SHP77 treated with DMSO at 0.1 percent for 48 hours (cell line): ENCODE results near the gene NOXA1.

Experiments
- DNase-seq: peaks from one replicate; lab custom pipeline; 2025; lab: John Stamatoyannopoulos, UW

NOXA1 gene

DNA sequence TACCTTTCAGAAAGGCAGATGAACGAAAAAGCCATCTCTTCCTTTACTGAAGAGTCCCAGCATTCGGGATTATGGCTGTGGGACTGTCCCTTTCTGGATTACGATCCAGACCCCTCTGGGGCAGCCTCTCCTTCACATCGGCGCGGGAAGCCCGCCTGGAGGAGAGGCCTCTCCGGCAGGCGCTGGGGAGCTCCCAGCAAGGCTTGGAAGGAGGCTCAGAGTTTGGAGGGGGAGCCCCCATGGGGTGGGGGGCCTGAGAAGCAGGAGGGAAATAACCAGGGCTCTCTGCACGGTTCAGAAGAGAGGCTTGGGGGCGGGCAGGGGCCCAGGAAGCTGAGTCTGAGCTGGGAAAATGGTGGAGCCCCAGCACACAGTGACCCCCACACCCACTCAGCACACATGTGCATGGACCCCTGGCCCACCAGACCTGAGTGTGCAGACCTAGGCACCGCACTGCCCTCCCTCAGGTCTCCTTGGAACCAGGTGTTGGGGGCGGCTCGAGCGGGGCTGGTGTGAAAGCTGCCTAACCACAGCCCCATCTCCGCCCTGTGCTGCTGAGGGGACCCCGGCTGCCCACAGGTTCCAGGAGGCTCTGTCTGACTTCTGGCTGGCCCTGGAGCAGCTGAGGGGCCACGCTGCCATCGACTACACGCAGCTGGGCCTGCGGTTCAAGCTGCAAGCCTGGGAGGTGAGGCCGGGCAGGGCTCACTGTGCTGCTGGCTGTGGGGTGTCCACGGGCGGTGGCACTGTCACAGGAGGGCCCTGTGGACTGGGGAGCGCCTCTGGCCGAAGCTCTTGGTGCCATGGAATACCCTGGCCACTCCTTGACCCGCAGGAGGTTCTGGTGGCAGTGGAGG, 4.5 kb downstream of the NOXA1 start:
- no peak for DNase-seq

DNA sequence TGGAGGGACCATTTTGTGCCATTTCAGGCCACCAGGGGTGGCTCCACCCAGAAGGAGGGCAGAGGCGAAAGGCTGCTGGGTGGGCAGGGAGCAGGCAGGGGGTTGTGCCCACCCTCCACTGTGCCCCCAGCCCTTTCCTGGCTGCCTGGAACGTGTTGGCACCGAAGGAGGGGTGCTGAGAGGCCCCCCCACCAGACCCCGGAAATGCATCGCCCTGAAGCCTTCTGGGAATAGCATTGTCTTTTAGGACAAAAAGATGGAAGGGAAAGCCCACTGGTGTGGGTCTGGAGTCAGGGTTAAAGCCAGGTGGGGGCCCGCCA, 5.1 kb downstream of the NOXA1 start:
- DNase-seq, result no peak

DNA sequence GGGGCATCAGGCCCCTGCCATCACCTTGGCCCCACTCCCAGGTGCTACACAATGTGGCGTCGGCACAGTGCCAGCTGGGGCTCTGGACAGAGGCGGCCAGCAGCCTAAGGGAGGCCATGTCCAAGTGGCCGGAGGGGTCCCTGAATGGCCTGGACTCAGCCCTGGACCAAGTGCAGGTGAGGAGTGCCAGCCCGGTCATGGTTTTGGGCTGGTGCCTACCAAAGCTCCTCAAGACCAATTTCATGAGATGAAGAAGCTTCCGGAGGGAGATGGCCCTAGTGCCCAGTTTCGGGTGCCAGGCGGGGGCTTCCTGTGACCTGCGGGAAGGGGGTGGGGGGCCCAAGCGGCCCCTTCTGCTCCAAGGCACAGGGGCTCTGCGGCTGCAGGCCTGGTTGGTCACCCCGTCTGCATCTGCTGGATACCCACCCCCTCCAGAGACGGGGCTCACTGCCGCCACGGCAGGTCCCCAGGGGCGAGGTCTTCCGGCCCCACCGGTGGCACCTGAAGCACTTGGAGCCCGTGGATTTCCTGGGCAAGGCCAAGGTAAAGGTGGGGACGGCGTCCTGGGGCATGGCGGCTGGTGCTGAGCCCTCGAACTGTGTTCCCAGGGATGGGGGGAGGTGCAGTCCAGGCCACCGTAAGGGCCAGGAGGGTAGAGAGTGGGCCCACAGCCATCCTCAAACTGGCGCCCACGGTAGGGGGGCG, 5.8 kb downstream of the NOXA1 start:
- DNase-seq, result no peak

DNA sequence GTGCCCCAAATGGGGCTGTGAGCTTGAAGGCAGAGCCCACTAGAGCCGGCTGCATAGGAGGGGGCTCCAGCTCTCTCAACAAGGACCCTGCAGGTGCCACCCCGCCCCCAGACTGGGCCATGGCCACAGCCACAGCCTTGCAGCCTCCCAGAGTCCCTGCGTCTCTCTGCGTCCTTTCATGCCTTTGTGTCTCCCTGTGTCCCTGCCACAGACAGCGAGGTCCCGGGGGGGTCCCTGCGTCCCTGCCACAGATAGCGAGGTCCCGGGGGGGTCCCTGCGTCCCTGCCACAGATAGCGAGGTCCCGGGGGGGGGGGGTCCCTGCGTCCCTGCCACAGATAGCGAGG, 6.3 kb downstream of the NOXA1 start:
- DNase-seq, result no peak

DNA sequence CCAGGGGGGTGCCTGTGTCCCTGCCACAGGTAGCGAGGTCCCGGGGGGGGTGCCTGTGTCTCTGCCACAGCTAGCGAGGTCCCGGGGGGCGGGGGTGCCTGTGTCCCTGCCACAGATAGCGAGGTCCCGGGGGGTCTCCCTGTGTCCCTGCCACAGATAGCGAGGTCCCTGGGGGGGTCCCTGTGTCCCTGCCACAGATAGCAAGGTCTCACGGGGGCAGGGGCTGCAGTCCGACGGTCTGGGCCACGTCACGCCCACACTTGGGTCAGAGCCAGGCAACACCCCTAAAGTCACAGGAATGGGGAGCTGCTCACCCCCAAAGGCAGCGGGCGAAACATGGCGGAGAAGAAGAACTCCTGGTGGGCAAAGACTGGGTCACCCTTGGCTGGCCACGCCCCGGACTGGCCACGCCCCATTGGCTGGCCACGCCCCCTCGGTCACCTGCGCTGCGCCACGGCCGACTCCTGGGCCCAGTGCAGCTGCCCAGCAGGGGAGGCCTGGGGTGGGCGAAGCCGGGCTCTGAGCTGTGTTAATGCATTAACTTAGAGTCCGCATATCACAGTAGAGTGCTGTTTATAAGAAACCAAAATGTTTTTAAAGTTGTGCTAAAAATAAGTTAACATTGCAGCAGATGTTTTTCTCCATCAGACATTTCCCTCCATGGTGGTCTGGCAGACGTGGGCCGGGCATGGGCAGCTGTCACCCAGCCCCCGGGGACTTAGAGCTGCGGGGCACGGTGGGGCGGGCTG, 7.0 kb downstream of the NOXA1 start:
- DNase-seq, result no peak

DNA sequence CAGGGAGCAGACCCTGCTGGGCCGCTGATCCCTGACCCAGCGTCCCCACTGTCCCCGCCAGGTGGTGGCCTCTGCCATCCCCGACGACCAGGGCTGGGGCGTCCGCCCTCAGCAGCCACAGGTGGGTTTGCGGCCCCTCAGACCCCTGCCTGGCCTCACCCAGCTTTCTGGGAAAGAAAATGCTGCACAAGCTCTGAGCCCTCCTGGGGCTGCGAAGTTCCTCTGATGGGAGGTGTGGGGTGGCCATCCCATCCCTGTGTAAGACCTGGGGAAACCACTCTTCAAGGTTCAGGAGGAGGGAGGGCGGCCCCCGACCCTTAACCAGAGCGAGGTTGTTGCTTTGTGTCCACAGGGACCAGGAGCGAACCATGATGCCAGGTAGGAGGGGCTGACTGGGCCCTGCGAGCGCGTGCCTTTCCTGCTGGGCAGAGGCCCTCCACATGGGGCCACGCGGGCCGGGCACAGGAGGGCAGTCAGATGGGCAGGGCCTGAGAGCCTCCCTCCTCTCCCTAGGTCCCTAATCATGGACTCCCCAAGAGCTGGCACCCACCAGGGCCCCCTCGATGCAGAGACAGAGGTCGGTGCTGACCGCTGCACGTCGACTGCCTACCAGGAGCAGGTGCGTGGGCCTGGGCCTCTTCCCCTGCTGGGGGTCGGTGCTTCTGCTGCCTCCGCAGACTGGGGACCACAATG, 7.7 kb downstream of the NOXA1 start:
- no peak for DNase-seq

DNA sequence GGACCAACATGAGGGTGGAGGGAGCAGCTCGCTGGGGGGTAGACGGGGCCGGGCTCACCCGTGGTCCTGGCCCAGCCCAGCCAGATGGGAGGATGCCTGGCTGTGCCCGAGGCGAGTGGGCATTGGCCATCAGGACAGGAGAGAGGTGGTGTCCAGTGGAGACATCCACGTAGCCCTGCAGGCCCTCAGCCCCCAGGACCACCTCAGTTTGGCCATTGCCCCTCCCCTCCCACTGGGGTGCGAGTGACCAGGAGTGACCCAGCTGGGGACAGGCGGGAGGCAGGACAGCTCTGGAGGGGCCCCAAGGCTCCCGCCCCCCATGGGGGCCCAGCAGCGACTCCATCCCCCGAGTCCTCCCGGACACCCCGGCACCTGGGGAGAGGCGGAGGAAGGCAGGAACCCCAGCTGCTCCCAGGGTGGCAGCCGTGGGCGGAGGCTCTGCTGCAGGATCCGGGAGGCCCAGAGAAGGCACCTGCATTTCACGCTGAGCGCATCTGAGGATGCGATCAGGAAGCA, 8.3 kb downstream of the NOXA1 start:
- no peak for DNase-seq

DNA sequence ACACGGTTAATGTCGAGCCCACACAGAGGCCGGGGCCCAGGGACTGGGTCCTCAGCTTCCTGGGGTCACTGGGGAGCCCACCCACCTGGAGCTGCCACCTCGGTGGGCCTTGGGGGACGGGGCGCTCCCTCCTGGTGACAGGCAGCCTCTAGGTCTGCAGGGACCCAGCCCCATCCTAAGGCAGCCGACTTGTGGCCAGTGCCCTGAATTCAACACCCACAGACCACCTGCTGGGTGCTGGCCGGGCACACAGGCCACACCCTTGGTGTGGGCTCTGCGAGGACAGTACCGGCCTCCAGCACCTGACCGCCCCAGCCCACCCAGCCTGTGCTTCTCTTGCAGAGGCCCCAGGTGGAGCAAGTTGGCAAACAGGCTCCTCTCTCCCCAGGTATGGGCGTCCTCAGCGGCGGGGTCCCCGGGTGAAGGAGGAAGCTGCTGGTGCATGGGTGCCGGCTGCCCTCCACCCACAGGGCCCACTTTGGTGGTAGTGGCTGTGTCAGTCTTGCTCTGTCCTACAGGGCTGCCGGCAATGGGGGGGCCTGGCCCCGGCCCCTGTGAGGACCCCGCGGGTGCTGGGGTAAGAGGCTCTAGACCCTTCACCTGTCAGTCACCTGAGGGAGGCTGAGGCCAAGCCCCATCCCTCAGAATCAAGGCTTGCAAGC, 9.6 kb downstream of the NOXA1 start:
- DNase-seq, result no peak

DNA sequence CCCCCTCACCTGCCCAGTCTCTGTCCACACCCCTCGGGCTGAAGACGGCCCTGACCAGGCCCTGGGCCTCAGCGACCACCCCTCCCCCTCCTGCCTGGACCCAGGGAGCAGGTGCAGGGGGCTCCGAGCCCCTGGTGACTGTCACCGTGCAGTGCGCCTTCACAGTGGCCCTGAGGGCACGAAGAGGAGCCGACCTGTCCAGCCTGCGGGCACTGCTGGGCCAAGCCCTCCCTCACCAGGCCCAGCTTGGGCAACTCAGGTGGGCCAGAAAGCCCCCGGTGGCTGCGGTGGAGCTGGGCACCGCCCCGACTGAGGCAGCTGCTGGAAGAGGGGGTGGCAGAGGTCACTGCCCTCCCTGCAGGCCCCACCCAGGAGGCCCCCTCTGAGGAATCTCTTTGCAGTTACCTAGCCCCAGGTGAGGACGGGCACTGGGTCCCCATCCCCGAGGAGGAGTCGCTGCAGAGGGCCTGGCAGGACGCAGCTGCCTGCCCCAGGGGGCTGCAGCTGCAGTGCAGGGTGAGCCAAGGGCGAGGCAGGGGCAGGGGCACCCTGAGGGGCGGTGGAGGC, 10.2 kb downstream of the NOXA1 start:
- no peak for DNase-seq

DNA sequence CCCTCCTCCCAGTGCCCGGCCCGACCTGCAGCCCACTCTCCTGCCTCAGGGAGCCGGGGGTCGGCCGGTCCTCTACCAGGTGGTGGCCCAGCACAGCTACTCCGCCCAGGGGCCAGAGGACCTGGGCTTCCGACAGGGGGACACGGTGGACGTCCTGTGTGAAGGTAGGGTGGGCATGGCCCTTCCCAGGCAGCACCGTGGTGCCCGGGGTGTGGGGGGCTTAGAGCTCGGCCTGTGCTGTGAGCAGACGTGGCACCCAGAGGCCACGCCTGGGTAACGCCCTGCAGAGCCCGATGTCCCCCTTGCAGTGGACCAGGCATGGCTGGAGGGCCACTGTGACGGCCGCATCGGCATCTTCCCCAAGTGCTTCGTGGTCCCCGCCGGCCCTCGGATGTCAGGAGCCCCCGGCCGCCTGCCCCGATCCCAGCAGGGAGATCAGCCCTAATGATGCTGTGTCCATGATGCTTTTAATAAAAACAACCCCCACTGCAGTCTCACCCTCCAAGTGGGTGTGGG, 10.8 kb downstream of the NOXA1 start:
- DNase-seq, result no peak

DNA sequence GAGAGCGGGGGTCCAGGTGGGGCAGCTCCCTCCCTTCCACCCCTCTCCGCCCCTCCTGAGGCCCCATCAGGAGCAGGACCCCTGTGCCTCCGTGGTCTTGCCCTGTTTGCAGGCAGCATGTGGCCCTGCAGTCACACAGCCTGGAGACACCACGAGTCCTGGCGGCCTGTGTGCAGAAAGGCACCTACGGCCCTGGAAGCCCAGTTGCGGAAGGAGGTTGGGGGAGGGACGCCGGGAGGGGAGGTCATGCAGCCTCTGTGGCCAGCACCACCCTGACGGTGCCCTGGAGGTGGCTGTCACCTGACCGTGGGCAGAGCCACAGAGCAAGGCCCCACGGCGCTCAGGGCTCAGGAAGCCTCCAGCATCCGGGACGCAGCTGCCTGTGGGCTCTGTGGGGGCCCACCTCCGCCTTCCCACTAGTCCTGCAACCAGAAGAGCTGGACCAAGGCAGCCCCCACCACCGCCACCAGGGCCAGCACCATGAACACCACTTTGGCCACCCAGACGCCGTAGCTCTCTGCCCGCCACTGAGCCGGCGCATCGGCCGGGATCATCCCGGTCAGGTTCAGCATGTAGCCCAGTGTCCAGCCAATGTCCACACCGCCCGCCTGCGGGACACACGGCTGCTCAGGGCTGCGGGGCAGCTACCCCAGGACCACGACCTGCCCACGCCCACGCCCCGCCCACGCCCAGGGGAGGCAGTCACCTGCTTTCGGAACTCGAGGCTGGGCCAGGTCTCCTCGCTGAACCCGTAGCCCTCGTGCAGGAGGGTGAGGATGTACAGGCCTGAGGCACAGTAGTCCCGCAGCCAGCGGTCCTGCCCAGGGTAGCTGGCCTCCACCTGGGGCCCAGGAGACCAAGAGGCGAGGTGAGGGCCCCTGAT, 11.5 kb downstream of the NOXA1 start:
- no peak for DNase-seq

DNA sequence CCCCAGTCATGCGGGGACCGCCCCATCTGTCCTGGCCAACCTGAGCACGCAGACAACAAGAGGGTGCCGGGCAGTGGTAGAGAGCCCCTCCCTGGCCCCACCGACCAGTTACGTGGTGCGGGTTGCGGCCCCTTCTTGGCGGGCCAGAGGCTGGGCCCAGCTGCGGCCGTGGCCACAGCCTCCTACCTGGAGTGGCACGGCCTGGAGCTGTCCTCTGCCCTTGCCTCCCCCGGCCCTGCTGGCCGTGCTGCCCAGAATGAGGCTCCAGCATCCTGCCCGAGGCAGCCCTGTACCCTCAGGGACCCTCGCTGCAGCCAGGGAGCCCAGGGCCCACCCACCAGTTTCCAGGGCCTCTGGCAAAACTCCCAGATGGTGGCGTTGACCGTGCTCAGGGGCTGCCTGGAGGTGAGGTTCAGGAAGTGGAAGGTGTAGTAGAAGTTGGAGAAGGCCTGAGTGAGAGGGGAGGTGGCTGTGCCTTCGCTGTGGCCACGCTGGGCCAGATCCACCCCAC, 12.2 kb downstream of the NOXA1 start:
- no peak for DNase-seq

DNA sequence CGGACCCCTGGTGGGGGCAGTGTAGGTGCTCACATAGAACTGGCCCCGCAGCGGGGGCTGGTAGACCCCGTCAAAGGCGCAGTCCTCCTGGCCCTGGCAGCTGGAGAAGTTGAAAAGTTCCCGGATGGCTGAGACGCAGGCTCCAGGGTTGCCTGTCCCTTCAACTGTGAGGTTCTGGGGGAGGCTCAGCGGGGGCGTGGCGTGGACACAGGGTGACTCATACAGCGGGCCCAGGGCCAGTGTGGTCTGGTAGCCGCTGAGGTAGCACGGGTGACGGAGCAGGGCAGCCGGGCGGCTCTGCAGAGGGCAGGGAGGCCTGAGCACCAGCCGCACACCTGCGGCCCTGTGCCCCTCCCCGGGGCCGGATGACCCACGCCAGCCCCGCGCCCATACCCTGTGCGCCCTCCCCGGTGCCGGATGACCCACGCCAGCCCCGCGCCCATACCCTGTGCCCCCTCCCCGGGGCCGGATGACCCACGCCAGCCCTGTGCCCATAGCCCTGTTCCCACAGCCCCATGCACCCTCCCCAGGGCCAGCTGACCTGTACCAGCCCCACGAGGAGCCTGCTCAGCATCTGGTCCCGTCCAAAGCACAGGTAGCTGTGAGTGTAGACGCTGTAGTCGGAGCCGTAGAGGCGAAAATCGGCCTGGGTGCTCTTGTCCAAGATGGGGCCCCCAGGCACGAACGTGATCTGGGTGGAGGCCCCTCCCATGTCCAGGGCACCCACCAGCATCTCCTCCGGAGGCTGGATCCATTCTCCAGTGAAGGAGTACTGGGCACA, 13.0 kb downstream of the NOXA1 start:
- DNase-seq, result no peak

DNA sequence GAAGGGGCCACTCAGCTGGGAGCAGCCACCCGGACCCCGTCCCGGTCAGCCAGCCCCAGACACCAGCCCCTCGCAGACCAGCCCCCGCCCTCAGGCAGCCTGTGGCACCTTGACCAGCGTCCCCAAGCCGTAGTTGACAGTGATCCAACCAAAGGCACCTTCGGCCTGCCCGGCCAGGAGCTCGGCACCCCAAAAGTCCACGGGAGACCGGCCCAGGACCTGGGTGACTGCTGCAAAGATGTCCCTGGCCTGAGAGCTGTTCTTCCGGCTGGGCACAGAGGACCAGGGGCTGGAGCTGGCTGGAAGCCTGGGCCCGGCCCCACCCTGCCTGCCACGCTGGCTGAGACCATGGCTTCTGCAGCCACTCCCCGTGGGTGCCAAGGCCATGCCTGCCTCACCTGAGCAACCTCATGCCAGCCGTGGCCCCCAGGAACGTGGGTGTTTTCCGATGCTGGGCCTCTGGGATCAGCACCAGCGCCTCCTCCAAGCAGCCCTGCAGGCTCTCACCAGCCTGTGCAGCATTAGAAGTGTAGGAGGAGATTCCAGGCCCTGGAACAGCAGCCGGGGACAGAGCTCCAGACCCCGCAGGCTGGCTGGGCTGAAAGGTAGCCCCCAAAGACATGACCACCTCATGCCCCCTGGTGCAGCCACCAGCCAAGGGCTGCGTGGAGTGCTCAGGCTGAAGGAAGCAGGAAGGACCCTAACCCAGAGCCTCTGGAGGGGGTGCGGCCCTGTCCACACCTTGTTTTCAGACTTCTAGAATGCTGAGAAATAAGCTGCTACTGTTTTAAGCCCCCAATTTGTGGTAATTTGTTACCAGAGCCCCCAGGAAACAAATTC, 13.8 kb downstream of the NOXA1 start:
- DNase-seq, result no peak

DNA sequence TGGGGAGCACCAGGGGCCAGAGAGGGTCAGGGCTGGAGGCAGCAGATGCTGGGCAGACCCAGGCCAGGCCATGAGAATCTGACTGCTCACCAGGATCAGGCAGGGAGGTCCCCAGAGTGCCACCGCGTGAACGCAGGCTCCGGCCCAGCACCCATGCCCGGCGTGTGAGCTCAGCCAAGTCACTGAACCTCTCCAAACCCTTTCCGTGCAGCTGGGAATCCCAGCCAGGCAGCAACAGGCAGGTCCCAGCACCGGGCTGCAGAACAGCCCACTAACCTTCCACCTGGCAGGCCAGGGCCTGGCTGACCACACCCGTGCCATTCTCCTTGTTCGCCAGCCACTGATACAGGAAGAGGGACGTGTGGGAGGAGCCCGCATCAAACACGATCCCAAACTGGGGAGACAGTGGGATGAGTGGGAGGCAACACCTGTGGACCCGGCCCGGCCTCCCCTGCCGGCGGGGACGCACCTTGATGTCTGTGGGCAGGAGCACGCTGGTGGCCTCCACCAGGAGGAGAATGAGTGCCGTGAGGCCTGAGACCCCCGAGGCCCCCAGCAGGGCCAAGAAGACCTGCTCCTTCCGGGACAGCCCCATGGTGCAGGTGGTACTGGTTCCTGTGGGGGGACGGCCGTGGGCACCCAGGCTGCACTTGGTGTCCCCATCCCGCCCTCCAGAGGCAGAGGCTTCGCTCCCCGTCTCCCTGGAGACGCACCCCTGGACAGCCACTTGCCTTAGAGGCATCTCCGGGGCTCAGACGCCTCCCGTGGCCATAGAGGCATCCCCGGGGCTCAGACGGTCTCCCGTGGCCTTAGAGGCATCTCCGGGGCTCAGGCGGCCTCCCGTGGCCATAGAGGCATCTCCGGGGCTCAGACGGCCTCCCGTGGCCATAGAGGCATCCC, 14.7 kb downstream of the NOXA1 start:
- no peak for DNase-seq

DNA sequence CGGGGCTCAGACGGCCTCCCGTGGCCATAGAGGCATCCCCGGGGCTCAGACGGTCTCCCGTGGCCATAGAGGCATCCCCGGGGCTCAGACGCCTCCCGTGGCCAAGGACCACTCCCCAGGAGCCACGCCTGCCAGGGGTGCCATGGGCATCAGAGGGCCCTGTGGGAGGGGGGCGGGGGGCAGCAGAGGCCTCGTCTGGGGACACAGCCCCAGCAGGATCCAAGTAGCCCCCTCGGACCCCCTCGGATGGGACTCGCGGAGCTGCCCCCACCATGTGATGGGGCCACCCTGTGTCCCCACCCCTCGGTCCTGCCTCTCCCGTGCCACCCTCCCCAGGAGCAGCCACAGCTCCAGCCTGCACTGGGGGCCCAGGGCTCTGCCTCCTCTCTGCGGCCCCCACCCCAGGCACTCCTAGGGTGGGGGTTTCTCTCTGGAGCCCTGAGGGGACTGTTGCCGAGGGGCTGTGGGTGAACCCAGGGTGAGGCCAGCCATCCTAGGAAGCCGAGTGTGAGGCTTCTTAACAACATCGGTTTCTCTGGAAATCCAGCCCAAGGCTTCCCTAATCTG, 15.5 kb downstream of the NOXA1 start:
- no peak for DNase-seq
